H1 (cell line): ENCODE results near the gene ARHGEF12.

Source experiments
- CHD1 ChIP-seq: IDR thresholded peaks from 2 replicates; pipeline ENCODE4 v1.6.1; 2012; ENCODE audit warnings: low read depth, low read length, improper control_type of control experiment
- CTCF ChIP-seq, 3 experiments: IDR thresholded peaks; 1 replicate in 2 of 3; 2 replicates in 1 of 3; pipeline versions ENCODE4 v1.5.1 to v1.6.1; 2011; ENCODE audit warnings: low read length in 3 of 3, mild to moderate bottlenecking in 3 of 3, inconsistent platforms in 2 of 3, low read depth in 1 of 3, moderate library complexity in 1 of 3; ENCODE audit not compliant: insufficient read depth in 1 of 3; ENCODE audit errors: control extremely low read depth in 1 of 3
- EZH2 ChIP-seq: fragments of 200-600 bp; sonication (generic); IDR thresholded peaks from 2 replicates; pipeline ENCODE4 v1.7.1; 2012; ENCODE audit warnings: low read depth, mild to moderate bottlenecking, moderate library complexity, low read length, inconsistent platforms; ENCODE audit not compliant: severe bottlenecking
- FOSL1 ChIP-seq: IDR thresholded peaks from 2 replicates; pipeline ENCODE4 v1.6.1; 2011; ENCODE audit warnings: mild to moderate bottlenecking, low read depth, low read length, moderate library complexity; ENCODE audit not compliant: insufficient read depth
- GTF2F1 ChIP-seq: IDR thresholded peaks from 2 replicates; pipeline ENCODE4 v1.6.1; 2012; ENCODE audit warnings: low read depth, low read length, improper control_type of control experiment, borderline replicate concordance
- POLR2A ChIP-seq, 2 experiments: IDR thresholded peaks; 1 replicate in 1 of 2; 2 replicates in 1 of 2; pipeline ENCODE4 v1.6.1; 2011; ENCODE audit warnings: low read depth in 2 of 2, low read length in 2 of 2, mild to moderate bottlenecking in 2 of 2; ENCODE audit errors: control extremely low read depth in 1 of 2
- SIX5 ChIP-seq: IDR thresholded peaks from 2 replicates; pipeline ENCODE4 v1.6.1; 2011; ENCODE audit warnings: mild to moderate bottlenecking, low read depth, low read length

DNA sequence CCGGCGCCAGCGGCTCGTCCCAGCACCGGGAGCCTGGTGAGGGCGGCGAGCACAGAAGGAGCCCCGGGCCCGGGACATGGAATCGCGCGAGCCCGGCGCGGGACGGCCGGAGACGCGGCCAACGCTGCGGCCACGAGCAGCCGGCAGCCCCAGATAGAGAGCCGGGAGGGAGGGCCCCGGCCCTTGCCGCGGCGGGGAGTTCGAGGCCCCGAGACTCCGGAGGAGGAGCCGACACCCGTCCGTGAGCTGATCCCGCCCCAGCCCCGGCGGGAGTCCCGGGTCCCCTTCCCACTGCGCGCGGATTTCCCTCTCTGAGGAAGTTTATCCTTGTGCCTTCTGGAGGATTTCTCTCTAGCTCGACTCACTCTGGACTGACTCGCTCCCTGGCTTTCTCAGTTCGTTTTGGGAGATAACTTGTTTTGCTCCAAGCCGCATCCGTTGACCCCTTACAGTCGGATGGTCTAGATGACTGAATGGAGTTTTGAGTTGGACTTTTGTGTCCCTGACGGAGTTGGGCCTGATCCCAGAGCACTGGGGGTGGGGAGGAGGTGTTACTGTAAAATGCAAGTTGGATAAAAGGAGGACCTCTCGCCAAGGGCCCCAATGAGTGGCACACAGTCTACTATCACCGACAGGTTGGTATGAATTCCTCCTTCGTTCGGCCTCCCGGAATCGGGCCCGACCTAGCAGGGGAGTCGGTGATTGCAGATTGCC lies 585 bp downstream of the ARHGEF12 start:
- no peak for TF ChIP-seq CHD1
- TF ChIP-seq POLR2A (IDR thresholded peaks at IDR 0.05; ENCODE audit: control extremely low read depth in 1 of 2, low read depth in 2 of 2, low read length in 2 of 2) = no peak
- TF ChIP-seq CTCF (IDR thresholded peaks at IDR 0.05; ENCODE audit: control extremely low read depth in 1 of 3, insufficient read depth in 1 of 3, low read depth in 1 of 3, low read length in 3 of 3) = no peak
- no peak for TF ChIP-seq FOSL1
- TF ChIP-seq GTF2F1 = no peak
- TF ChIP-seq EZH2 = no peak
- TF ChIP-seq SIX5 = no peak
